LNCAP (cell line): ENCODE results near the gene NDST1.

ENCODE experiments used
- CTCF ChIP-seq: fragments of 450-650 bp; IDR thresholded peaks from 2 replicates; pipeline ENCODE4 v1.5.1; 2017; ENCODE audit warnings: mild to moderate bottlenecking

The NDST1 gene

GRCh38 chr5:150593996-150594395 is 86.1 kb downstream of the NDST1 start:
- TF ChIP-seq CTCF: no peak

- no peak for TF ChIP-seq CTCF
Measured at GRCh38 chr5:150595466-150596031, 87.6 kb downstream of the NDST1 start.

- no peak for TF ChIP-seq CTCF
Measured at GRCh38 chr5:150596313-150596712, 88.4 kb downstream of the NDST1 start.

GRCh38 chr5:150596826-150597225 is 88.9 kb downstream of the NDST1 start:
- TF ChIP-seq CTCF: no peak

- TF ChIP-seq CTCF: no peak
Measured at GRCh38 chr5:150598006-150598405, 90.1 kb downstream of the NDST1 start.

GRCh38 chr5:150598821-150599273 is 90.9 kb downstream of the NDST1 start:
- no peak for TF ChIP-seq CTCF

- no peak for TF ChIP-seq CTCF
Measured at GRCh38 chr5:150599281-150599680, 91.3 kb downstream of the NDST1 start.
